IPS-18c (cell line): ENCODE results near the gene SLC22A5.

Experiments used
- H3K4me3 ChIP-seq: 2 replicates; pipeline ENCODE4 v1.7.0; 2013; ENCODE audit warnings: low read depth, mild to moderate bottlenecking, low read length, moderate library complexity; ENCODE audit not compliant: insufficient read depth
- H3K9me3 ChIP-seq: one replicate; pipeline ENCODE4 v1.6.1; 2013; ENCODE audit warnings: mild to moderate bottlenecking, low read length, moderate library complexity; ENCODE audit not compliant: control insufficient read depth, insufficient read depth

SLC22A5 gene

DNA sequence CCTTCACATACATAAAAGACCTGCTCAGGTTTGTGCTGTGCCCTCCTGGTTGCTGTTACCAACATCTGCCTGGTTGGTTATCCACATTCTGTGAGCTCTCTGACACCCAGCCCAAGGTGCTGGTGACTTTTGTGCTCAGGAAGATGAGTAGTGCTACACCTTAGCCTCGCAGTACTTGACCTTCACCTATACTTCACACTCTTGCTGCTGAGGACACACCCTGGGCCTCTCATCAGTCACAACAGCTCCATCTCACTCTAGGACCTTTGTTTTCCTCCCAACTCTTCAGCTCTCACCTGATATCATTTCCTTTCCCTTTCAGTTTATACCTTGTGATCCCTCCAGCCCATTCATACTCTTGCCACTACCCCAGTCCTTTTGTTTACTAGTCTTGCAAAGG is 10.7 kb upstream of the SLC22A5 start:
- Histone ChIP-seq H3K4me3 (no peak overlapping the region), H3K9me3 (no peaks in the 10 kb centered on the region)

DNA sequence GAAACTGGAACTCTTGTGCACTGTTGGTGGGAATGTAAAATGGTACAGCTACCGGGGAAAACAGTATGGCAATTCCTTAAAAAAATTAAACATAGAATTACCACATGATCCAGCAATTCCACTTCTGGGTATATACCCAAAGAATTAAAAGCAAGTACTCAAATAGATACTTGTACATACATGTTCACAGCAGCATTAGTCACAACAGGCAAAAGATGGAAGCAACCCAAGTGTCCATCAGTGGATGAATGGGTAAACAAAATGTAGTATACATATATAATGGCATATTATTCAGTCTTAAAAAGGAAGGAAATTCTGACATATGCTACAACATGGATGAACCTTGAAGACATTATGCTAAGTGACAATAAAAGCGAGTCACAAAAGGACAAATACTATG is 7.4 kb upstream of the SLC22A5 start:
- Histone ChIP-seq H3K4me3 (no peak overlapping the region), H3K9me3 (no peaks in the 10 kb centered on the region)

DNA sequence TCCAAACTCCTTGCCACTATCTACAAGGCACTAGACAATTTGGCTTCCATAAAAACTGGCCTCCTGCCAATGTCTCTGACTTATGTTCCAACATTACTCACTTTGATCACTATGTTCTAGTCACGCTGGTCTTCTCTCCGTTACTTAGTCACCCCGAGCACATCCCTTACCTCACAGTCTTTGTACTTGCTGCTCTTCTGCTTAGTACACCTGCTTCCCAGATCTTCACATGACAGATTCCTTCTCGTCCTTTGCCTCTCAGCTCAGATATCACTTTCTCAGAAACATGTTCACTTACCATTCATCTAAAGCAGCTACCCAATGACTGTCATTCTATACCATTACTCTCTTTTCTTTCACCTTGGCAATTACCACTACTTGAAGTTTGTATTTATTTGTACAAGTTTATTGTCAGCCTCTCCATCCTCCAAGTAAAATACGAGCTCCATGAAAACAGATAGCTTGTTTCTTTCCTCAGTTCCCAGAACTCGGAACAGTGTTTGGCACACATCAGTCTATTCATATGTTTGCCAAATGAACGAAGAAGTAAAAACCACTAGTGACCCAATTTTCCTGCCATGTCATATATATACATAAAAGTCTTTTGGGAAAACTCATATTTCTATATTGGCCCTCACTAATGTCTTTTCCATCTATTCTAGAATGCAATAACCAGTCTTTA is 5.9 kb upstream of the SLC22A5 start:
- Histone ChIP-seq H3K9me3 (no peaks in the 10 kb centered on the region), H3K4me3 (no peak overlapping the region)

DNA sequence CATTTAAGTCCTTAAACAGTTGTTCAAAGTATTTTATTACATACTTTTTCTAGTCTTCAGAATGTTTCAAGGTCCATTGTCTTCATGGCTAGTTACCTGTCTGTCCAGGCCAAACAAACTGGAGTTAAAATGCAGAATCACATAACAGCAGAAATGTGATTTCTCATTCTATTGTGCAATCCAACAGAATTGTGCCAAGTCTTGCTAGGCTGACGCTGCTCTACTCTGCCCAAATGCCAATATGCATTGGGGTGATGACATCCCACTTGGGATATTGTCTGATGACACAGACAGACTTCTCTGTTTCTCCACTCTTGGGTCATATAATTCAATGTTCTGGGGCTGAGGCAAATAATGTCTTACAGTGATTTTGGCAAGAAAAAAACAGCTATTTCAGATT is 5.2 kb upstream of the SLC22A5 start:
- H3K4me3 ChIP-seq = no peak overlapping the region

DNA sequence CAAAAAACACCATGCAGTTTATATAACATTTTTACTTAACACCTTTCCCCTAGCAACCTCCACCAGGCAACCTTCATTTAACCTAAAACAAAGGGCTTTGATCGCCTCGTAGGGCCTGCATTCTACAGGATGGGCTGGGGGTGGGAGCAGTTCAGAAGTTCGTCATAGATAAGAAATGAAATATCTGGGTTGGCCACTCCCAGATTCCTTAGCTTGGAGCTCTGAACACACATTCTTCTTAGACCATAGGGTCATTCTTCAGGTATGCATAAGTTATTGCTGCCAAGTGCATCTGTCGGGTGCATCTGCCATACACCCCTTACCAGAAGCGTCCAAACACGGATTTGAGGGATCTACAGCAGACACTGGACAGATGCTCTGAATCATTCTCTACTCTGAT is 4.3 kb upstream of the SLC22A5 start:
- no peaks in the 10 kb centered on the region for H3K9me3 ChIP-seq
- no peak overlapping the region for H3K4me3 ChIP-seq

More for the DNA sequence above, 5.2 kb upstream of the SLC22A5 start:
- H3K9me3 ChIP-seq = no peaks in the 10 kb centered on the region

DNA sequence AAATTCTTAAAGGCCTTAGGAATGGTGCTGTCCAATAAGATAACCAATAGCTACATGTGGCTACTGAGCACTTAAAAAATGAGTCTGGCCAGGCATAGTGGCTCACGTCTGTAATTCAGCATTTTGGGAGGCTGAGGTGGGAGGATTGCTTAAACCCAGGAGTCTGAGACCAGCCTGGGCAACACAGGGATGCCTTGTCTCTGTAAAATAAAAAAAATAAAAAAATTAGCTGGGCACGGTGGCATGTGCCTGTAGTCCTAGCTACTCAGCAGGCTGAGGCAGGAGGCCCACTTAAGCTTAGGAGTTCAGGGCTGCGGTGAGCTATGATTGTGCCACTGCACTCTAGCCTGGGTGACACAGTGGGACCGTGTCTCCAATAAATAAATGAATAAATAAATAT is 1.3 kb upstream of the SLC22A5 start:
- no peaks in the 10 kb centered on the region for H3K9me3 ChIP-seq
- no peak overlapping the region for H3K4me3 ChIP-seq

DNA sequence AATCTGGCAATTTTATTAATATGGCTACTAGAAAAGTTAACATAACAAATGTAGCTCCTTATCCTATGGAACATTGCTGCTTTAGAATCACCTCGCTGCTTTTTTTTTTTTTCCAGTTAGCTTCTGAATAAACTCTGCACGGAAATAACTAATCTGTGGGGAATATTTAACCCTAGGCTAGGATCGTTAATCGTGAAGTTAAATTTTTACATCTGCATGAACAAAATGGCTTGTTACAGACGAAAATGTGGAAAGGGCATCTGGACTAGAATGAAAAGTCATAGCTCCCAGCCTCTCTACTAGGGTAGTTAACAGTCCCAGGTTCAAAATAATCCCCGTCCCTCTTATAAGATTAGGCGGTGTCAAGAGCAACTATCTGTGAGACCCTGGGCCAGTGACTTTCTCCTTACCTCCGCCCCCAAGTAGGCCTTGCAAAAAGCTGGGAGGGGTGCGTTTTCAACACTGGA is 470 bp upstream of the SLC22A5 start:
- Histone ChIP-seq H3K4me3 (peak overlapping the region; percentile 71), H3K9me3 (no peaks in the 10 kb centered on the region)

DNA sequence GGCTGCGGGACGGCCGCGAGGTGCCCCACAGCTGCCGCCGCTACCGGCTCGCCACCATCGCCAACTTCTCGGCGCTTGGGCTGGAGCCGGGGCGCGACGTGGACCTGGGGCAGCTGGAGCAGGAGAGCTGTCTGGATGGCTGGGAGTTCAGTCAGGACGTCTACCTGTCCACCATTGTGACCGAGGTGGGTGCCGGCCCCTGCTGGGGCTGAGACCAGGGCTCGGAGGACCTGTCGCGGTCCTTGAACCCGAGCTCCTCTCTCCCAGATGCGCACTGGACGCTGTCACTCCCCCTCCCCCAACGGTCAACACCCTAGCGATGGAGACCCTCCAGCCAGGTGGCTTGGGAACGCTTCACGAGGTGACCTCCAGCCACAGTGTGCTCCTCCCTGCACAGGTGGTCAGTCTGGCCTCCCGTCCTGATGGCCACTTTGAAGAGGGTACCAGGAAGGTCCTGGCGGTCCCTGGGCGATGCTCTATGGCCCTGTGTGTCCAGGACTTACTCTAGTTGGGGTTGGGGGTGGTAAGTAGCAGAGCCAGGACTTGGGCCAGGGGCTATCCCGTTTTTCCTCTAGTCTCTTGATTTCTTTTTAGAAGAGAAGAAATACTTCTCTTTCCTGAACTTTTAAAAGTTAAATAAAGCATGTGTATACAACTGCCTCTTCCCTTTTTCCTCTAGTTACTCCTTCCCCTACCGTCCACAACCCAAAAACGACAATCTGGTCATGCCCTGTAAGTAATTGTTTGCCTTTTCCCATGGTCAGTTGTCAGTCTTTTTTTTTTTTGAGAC is 866 bp downstream of the SLC22A5 start:
- Histone ChIP-seq H3K9me3 (no peaks in the 10 kb centered on the region), H3K4me3 (peak overlapping the region; percentile 71)

DNA sequence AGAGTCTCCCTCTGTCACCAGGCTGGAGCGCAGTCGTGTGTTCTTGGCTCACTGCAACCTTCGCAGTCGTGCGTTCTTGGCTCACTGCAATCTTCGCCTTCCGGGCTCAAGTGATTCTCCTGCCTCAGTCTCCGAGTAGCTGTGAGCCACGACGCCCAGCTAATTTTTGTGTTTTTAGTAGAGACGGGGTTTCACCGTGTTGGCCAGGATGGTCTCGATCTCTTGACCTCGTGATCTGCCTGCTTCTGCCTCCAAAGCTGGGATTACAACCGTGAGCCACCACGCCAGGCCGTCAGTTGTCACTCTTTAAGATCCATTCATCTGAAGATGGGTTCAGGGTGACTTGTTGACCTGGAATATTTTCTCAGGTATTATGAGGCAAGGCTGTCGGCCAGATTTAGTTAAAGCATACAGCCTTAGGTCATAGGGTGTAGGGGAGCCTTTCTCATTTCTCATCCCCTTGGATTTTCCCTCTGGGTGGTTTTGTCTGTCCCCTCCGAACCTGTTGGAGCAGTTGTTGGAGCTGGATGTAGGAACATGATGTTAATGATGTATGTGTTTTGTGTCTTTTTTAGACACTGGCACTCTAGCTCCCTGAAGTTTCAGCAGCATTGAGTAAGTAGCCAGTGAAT is 1.6 kb downstream of the SLC22A5 start:
- Histone ChIP-seq H3K9me3 (no peaks in the 10 kb centered on the region), H3K4me3 (no peak overlapping the region)

DNA sequence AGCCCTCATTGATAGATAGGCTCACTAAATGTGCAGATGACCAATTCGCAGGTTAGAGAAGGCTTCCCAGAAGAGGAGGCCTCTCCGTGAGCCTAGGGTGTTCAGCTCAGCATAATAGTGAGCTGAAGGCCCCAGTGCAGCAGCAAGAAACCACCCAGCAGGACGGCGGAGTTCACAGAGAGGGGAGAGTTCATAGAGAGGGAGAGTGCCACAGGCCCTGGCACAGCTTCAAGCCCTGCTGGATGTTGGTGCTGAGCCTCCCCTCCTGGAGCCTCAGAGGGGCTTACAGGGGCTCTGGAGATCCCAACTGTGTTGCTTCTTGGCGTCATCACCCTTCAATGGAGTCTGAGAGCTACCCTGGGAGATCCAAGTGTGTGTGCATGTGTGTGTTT is 2.1 kb downstream of the SLC22A5 start:
- Histone ChIP-seq H3K9me3 (no peaks in the 10 kb centered on the region), H3K4me3 (no peak overlapping the region)

DNA sequence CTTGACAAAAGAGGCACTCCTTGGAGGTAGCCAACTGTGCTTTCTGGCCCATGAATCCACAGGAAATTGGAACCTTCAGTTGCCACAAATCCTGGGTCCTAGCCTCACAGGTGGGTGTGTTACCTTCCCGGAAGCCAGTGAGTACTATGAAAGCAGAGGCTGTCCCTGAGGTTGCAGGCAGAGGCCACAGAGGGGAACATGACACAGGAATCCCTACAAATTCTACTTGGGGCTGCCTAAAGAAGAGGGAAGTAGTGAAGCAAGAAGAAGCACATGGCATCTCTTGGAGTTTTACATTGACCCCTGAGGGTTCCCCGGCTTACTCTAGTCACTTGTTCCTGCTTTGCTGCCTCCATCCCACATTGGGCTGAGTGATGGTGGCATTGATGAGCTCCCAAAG is 2.6 kb downstream of the SLC22A5 start:
- no peak overlapping the region for H3K4me3 ChIP-seq
- H3K9me3 ChIP-seq = no peaks in the 10 kb centered on the region

DNA sequence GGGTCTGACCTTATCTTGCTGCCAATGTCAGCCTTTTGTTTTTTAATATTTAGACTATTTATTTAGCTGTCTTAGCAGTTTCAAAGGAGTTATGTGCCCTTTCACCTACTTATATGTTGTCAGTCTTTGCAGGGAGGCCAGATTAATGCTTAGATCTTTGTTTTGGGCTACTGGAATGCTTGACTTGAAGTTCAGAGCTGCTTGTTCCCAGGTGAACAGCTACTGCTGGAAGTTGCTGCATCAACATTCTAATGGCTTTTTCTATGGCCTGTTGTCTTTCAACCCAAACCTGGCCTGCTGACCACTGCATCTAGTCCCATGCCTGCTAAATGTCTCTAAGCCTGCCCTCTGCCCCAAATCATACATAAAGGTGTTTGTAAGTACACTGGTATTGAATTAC is 3.0 kb downstream of the SLC22A5 start:
- H3K9me3 ChIP-seq = no peaks in the 10 kb centered on the region
- no peak overlapping the region for H3K4me3 ChIP-seq

DNA sequence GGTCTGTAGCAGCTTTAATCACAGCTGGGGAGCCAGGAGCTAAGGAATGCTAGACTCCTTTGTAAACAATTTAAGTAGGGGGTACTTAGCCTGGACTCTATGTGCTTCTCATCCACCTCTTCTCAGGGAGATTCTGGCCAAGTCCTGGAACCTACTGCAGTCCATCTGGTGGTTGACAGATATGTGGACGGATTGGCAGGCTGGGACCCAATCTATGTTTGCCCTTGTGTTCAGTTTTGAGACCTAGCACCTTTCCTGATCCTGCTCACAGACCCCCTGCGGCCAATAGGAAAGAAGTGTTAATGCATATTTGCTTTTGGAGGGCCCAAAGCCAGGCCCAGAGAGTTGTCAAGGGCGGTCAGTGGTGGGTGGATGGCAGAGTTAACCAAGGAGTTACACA is 6.4 kb downstream of the SLC22A5 start:
- H3K9me3 ChIP-seq = no peaks in the 10 kb centered on the region
- H3K4me3 ChIP-seq = no peak overlapping the region

DNA sequence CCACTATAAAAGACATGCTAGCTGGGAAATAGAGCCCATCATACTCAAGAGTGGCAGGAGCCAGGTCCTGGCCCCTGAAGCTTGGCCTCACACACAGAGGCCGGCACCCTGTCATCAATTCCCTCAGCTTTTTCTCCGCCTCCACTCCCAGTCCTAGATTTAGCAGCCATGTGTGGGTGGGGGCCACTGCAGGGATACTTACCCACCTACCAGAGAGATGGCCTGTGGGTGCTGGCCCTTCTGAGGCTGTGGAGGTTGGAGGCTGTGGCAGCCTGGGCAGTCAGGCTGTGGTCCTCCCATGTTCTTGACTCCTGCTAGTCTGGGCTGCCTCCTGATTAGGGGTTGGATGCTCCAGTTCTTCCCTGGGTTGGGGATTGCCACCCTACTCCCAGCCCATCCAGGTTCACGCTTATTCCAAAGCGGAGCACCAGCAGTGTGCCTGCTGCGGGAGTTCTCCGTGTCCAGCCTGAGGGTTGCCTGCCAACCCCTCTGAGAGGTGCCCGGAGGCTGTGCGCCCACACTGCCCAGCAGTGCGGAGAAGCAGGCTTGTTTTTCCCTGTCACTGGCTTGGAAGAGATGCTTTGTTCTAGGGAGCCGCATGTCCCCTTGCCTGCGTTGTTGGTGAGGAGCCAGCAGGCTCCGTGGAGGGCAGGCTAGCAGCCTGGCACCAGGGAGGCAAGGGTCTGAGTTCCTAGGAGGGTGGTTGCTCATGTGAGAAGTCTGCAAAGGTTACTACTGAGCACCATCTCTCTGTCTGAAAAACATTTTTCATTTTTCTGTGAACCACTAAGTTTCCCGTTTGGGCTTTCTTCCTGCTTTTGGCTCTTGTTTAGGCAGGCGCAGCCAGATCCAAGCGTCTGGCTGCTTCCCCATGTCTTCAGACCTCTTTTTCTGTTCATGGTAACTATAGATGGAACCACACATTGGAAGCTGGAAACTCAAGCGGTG is 7.5 kb downstream of the SLC22A5 start:
- H3K9me3 ChIP-seq = no peaks in the 10 kb centered on the region
- no peak overlapping the region for H3K4me3 ChIP-seq

DNA sequence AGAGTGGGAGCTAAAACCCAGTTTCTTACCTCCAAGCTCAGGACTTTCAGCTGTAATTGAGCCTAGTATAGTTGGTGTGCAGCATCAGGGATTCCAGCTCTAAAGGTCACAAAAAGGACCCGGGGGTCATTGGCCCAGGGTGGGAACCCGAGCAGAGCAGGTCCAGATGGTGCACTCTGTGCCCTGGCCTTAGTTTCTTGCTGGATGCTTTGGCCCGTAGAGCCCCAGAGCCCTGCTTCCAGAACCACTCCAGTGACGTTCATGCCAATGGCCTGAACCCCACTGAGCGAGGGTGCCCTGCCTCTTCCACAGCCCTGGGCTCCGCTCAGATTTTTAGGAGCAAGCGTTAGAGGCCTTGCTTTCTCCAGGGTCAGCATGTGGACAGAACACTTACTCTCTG is 8.2 kb downstream of the SLC22A5 start:
- H3K4me3 ChIP-seq = no peak overlapping the region
- no peaks in the 10 kb centered on the region for H3K9me3 ChIP-seq

DNA sequence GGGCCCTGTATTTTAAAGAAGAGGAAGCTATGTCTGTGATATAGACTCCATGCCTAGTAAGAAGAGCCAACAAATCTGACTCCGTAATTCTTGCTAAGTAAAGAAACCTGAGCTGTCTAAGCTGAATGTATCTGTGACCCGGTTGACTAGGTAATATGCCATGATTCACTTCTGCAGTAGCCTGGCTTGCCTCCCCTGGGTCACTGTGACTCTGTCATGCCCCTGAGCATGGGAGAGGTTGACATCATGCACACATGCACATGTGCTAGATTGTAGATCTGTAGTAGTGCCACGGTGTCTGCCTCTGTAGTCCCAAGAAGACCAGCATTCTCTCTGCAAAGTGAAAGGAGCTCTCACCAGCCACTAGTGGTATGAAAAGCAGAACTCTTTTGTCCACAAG is 9.1 kb downstream of the SLC22A5 start:
- H3K4me3 ChIP-seq = no peak overlapping the region
- no peaks in the 10 kb centered on the region for H3K9me3 ChIP-seq

DNA sequence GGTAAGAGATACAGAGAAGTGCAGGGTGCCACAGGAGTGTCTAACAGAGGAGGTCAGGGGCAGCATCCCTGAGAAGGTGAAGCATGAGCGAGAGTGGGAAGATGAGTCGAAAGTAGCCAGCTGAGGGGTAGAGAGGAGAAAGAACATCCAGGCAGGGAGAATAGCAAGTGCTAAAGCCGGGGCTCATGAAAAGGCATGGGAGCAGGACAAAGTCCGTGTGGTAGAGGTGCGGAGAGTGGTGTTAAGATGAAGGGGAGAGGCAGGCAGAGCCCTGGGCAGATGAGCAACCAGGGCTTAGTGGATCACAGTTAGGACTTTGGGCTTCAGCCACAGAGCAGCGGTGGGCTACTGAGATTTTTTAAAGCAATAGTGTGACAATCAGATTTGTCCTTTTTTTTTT is 10.5 kb downstream of the SLC22A5 start:
- H3K4me3 ChIP-seq = no peak overlapping the region

More for the DNA sequence above, 10.5 kb downstream of the SLC22A5 start:
- no peaks in the 10 kb centered on the region for H3K9me3 ChIP-seq
